GM18508 (cell line): ENCODE results near the gene HARS2.
"Not testable (repeated sequence)": the region's sequence is repeated elsewhere in the genome, so short reads cannot be mapped to it uniquely, and the experiment has no call there.

ENCODE experiments used
- ATAC-seq: cut with Tn5 transposase; IDR thresholded peaks from one replicate; pipeline ENCODE4 v1.9.1; 2021; ENCODE audit warnings: moderate number of reproducible peaks; ENCODE audit not compliant: insufficient read depth, unreplicated experiment

The HARS2 gene, protein sequence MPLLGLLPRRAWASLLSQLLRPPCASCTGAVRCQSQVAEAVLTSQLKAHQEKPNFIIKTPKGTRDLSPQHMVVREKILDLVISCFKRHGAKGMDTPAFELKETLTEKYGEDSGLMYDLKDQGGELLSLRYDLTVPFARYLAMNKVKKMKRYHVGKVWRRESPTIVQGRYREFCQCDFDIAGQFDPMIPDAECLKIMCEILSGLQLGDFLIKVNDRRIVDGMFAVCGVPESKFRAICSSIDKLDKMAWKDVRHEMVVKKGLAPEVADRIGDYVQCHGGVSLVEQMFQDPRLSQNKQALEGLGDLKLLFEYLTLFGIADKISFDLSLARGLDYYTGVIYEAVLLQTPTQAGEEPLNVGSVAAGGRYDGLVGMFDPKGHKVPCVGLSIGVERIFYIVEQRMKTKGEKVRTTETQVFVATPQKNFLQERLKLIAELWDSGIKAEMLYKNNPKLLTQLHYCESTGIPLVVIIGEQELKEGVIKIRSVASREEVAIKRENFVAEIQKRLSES

DNA sequence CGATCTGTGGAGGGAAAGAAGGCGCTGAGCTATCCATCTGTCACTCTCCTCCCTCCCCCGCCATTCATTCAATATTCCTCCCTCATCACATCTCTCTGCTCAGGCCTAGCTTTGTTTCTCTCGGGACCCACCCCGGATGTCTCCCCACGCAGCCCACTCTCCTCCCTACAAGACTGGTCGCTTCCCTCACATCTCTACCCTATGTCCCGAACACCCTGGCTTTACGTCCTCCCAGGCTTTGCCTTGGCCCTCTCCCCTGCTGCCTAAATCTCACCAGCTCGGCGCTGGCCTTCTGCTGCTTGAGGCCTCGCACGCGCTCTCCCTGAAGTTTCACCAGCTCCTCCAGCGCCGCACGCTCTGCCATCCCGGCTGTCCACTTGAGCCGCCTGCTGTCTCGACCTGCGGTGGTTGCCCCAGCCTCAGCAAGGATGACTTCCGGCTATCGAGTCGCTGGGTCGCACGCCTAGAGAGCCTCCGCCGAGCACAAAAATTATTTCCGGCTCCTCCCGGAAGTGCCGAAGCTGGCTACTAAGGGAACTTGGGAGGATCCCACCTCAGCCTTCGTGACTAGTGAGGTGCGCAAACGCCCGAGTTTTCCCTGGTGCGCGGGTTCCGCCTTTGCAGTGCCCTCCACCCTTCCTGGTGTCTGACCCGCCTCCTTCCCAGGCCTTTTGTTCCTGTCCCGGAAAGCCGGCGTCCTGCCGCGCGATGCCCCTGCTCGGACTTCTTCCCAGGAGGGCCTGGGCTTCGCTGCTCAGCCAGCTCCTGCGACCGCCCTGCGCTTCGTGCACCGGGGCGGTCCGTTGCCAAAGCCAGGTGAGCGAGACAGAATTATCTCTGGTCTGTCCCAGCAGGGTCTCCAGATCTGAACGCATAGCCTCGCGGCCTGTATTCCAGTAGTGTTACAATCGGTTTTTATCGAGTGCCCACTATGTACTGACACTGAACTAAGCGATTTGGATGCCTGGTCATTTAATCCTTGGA, at the start of gene HARS2, which contains the start of gene HARS1:
TSS of gene HARS2 (plus strand) at position 515 of the 984 bp plus-strand sequence. CDS start at position 709, 194 bp downstream.
TSS of gene HARS1 (minus strand) at position 430 of the 984 bp plus-strand sequence. CDS start at position 364, 66 bp downstream.
- peak; percentile 94 for ATAC-seq

DNA sequence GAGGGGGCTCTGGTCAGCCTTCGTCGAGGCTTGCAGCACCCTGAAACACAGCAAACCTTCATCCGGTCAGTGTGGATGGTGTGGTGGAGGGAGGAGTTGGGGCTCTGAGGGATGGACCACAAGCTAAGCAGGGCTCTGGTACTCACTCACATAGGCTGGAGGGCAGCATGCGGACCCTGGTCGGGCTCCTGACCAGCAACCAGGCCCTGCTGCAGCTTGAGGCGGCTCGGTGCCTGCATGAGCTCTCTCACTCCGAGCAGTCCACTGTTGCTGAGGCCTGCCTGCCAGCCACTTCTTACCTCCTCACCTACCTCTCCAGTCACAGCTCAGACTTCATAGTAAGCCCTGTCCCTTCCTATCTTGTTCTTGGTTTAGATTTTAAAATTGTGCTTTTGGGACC, 49.5 kb upstream of the HARS2 start:
- no peak for ATAC-seq

DNA sequence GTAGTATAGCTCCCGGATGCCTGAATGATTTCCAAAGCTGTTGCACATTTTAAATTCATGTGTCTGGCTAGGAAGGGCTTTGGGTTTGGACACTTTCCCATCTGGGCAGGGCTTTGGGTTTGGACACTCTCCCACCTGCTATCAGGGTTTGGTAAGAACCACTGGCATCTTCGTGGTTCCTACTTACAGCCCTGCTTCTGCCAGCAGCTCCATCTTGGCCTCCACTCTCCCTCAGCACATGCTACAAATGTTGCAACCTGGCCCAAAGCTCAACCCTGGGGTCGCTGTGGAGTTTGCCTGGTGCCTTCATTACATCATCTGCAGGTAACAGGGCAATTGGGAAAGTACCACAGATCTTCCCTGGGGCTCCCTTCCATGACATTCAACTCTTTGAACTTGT, 48.5 kb upstream of the HARS2 start:
- no peak for ATAC-seq

DNA sequence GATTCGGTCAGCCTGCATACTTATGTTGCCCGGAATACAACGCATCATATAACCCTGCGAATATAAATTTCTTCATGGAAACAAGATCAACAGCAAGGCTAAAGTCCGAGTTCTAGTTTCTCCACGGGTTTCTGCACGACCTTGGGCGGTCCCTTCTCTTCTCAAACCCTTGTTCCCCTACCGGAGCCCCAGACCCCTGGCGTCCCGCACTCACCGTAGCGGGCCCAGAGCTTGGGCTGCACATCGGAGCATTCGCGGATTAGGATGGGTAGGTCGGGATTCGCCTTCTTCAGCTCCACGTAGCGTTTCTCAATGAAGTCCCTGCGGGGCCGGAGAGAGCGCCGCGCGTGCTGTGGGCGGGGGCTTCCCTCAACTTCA, 44.2 kb upstream of the HARS2 start:
- peak; percentile 18 for ATAC-seq

DNA sequence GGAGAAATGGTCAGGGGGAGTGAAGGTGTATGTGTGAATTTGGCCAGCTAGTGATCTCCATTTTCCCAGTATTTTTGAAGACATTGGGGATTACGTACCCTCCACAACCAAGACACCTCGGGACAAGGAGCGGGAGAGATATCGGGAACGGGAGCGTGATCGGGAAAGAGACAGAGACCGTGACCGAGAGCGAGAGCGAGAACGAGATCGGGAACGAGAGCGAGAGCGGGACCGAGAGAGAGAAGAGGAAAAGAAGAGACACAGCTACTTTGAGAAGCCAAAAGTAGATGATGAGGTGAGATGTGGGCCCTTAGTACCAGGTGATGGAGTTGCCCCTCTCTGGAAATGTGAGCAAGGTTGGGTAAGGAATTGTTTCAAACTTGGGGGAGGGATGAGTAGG, 32.4 kb upstream of the HARS2 start:
- ATAC-seq = no peak

DNA sequence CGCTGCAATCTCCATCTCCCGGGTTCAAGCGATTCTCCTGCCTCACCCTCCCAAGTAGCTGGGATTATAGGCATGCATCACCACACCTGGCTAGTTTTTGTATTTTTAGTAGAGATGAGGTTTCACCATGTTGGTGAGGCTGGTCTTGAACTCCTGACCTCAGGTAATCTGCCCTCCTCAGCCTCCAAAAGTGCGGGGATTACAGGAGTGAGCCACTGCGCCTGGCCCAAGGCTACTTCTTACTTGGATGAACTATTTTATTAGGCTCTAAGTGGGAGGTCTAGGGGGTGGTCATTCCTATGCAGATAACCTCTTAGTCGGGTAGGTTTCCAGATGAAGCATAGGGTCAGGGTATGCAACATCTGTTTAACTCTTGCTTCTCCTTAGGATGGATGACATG, 30.9 kb upstream of the HARS2 start:
- ATAC-seq = not testable (repeated sequence)

DNA sequence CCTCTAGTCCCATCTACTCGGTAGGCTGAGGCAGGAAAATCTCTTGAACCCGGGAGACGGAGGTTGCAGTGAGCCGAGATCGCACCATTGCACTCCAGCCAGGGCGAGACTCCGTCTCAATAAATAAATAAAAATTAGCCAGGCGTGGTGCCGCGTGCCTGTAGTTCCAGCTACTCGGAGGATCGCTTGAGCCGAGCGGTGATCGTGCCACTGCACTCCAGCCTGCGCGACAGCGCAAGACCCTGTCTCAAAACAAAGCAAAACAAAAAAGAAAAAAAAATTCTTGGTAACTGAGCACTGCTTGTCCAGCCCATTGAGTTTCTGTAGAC, 27.3 kb upstream of the HARS2 start:
- ATAC-seq = no peak

DNA sequence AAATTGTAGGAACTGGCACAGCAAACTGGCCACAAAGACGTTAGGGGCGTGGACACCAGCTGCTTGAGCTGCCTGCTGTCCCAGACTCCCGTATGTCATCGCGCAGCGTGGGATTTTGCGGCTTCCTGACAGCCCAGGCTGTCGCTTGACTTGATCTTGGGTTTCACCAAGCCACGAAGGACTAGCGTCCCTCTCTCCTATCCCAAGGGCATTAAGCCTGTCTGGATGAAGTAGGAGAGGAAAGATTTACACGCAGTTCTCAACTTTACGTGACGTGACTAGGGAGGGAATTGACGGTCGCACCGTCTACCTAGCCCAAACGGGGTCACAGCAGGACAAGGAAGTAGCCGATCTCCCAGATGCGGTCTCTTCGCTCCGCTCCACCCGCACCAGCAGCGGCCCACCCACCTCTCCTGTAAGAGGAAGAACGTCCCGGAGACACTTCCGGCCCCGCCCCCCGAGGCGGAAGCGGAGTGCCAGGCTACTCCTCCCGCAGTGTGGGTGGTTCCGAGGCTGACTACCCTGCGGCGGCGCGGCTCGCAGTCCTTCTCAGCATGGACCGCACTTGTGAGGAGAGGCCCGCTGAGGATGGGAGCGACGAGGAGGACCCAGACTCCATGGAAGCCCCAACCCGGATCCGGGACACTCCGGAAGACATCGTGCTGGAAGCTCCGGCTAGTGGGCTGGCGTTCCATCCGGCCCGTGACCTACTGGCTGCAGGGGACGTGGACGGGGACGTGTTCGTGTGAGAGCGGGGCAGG, 26.7 kb upstream of the HARS2 start, which contains the start of gene WDR55:
TSS of gene WDR55 (plus strand) at position 546 of the 761 bp plus-strand sequence. CDS start at position 555, 9 bp downstream.
- ATAC-seq = peak; percentile 95

DNA sequence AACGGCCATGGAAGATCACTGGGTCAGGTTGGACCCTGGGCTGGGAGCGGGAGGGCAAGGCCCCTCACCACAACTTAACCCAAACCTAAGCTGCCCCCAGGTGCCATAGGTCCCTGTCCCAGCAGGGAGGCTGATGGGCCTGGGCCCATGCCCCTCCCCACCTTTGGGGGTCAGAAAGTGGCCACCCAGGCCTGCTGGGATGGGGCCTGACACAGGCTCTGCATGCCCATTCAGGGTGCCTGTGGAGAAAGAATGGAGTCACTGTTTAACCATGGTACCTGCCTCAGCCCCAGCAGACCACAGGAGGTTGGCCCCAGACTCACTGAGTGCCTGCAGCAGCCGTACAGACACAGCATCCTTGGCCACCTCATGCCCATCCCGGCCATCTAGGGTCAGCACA, 20.2 kb upstream of the HARS2 start:
- not testable (repeated sequence) for ATAC-seq

DNA sequence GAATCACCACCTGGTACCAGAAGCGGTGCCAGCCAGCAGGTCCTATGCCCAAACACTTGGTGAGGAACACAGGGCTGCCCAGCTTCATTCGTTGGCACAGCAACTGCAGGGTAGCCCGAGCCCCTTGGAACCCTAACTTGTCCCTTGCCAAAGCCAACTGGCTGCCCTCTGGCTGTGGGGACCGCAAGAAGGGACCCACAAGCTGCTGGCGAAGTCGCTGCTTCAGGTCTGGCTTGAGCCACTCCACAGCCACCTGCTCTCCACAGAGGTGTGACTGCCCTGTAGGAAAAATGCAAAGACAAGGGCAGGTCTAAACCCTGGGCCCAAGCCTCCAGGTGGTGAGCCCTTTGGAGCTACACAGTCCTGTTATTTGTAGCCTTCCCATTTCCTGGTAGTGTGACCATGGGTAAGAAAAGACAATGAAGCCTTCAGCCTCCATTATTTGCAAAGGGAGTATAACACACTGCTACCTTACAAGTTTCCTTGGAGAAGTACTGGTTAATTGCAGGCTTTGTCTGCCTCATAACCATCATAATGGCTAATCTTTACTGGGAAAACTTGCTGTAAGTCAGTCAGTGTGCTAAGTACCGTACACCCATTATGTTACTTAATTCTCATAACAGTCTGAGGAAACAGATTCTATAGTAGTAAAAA, 19.7 kb upstream of the HARS2 start:
- ATAC-seq = no peak

DNA sequence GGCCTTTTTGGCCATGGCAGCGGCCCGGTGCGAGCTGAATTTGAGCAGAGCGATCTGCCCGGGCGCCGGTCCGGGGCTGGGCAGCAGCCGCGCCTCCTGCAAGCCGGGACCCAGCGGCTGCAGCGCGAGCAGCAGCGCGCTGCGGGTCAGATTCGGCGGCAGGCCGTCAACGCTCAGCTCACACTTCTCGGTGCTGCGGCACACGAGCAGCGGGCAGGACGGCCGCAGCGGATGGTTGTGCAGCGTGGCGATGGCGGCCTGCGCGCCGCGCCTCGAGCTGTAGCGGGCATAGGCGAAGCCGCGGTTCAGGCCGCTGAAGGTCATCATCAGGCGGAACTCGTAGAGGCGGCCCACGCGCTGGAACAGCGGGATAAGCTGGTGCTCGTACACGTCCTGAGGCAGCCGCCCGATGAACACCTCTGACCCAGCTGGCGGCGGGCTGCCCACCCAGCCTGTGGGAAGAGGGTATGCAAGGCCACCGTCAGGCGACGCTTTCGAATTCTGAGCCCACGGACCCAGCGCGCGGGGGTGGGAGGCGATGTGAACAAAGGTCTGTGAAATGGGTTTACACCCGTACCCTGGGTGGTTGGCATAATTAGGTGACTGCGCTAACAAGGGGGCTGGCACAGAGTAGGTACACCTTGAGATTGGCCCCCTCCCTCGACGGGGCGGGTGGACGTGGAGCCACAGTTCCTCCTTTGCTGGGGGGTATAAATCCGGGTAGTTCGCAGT, 18.6 kb upstream of the HARS2 start:
- ATAC-seq = no peak

DNA sequence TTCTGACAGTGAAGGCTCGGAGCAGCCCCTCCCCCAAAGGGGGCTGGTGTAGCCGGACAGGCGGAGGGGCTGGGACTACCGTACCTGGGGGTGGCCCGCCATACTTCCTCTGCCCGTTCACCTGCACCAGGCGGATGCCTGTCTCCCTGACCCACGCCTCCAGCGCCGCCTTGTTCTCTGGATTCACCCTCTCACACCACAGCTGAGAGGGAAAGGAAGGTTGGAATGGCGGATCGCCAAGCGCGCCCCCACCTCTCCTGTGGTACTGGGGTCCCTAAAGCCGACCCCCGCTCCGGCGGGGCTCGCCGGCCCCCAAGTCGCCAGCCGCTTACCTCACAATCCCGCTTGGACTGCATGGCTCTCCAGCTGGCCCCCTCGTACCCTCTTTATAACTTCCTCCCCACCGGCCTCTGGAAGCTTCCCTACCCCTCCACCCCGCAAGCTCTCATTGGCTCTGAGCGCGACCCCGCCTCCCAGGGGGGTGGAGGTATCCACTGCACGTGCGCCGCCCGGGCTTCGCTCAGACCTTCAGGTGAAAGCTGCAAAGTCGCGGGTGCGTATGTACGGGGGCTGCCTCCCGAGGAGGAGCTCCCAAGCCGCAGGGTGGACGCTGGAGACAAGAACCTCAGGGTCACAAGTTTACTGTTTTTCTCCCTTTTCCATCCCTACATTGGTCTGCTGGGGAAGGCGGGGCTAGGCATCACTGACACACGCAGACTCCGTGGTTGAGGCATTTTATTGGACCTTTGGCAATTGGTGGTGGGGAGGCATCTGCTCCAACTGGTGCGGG, 17.9 kb upstream of the HARS2 start, which contains the start of gene DND1:
TSS of gene DND1 (minus strand) at position 390 of the 790 bp plus-strand sequence. CDS start at position 356, 34 bp downstream.
- no peak for ATAC-seq

DNA sequence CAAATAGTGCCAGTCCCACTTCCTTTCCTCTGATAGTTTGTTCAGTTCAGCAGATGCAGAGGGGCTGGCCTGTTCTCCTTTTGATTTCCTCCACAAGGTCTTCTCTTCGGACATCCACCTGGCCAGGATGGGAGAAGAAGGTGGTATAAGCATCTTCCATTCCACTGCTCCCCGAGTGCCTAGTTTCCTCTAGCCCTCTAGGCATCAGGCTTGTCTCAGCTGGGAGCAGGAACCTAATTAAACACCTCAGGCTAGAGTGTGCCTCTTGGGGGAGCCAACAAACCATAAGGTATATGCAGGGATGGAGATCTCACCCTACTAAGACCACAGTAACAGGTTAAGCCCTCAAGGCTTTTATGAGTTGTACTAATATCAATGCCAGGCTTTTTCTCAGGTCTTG, 17.0 kb upstream of the HARS2 start:
- ATAC-seq = no peak

DNA sequence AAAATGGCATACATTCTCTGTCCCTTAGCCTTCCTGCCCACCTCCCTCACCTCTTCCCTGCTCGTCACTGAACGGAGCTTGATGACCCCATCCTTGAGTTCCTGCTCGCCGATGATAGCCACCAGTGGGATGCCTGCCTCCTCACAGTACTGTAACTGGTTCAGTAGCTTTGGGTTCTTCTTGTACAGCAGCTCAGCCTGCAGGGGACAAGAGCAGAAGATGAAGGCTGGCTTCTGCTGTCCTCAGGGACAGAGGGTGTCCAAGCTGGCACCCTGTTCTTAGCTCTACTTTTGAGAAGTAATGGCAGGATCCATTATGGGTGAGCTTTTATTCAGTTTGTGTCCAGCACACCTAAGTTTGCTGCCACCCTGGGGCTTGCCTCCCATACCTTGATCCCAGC, 16.6 kb upstream of the HARS2 start:
- ATAC-seq = no peak

DNA sequence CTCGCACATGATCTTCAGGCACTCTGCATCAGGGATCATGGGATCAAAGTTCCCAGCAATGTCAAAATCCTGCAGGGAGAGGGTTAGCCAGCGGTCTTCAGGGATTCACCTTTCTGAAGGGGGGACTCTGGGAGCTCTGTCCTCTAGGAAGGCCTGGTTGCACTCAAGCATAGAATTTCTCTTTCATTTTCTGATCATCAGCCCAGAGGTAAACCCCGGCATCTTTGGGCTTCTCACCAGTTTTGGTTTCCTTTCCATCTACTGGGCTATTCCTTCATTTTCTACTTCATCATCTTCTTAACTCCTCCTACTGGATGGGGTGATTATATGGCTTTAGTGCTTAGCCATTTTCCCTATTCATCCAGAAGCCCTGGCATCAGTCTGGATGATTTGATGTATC, 13.3 kb upstream of the HARS2 start:
- no peak for ATAC-seq

DNA sequence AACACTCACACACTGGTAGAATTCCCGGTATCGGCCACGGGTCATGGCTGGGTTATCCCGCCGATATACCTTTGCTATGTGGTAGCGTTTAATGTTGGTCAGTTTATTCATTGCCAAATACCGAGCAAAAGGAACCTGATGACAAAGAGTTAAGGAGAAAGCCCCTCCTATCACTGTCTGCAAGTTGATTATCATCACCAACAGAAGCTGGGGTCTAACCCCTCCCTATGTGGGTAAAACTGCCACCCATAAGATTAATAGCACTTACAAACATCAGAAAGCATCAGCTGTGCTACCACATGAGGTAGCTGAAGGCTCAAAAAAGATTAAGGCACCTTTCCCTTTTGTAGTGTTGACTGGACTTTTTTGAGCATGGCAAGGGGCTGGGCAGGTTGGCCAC, 12.3 kb upstream of the HARS2 start:
- no peak for ATAC-seq

DNA sequence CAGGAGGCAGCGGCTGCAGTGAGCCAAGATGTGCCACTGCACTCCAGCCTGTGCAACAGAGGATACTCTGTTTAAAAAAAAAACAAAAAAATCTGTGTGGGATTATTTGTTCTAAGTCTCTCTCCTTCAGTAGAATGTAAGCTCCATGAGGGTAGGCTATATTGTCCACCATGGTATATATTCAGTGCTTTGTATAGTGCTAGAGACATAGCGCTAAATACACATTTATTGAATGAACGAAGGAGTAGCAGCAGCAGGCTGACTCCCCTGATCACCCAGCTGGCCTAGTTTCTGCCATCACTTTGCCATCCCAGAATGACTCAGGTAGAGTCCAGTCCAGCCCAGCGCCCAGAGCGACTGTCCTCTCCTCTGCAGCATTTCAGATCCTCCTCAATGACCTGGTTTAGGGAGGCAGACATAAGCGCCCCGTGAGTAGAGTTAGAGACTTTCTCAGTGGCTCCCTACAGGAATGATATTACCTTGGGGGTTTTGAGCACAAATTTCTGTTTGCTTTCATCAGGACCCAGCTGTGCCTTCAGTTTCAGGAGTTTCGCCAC, 801 bp upstream of the HARS2 start:
- ATAC-seq = no peak

DNA sequence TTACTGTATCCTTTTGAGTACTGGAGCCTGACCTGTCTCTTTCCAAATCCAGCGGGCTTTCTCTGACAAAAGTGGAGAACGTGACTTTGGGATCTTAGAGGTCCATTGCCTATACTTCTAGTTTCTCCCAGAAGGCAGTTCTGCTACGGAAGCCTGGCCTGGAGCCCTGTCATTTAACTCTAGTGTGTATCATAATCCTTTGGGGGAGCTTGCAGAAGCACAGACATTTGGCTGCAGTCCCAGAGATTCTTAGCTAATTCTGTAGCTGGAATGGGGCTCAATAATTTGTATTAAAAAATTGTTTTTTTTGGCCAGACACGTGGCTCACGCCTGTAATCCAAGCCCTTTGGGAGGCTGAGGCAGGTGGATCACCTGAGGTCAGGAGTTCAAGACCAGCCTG, 3.0 kb downstream of the HARS2 start:
- ATAC-seq = no peak
